Measurements from ENCODE around the gene SUPT7L.
A peak's percentile ranks its signal among the peaks of the same experiment; 100 is the strongest.

The SUPT7L gene, protein sequence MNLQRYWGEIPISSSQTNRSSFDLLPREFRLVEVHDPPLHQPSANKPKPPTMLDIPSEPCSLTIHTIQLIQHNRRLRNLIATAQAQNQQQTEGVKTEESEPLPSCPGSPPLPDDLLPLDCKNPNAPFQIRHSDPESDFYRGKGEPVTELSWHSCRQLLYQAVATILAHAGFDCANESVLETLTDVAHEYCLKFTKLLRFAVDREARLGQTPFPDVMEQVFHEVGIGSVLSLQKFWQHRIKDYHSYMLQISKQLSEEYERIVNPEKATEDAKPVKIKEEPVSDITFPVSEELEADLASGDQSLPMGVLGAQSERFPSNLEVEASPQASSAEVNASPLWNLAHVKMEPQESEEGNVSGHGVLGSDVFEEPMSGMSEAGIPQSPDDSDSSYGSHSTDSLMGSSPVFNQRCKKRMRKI

DNA sequence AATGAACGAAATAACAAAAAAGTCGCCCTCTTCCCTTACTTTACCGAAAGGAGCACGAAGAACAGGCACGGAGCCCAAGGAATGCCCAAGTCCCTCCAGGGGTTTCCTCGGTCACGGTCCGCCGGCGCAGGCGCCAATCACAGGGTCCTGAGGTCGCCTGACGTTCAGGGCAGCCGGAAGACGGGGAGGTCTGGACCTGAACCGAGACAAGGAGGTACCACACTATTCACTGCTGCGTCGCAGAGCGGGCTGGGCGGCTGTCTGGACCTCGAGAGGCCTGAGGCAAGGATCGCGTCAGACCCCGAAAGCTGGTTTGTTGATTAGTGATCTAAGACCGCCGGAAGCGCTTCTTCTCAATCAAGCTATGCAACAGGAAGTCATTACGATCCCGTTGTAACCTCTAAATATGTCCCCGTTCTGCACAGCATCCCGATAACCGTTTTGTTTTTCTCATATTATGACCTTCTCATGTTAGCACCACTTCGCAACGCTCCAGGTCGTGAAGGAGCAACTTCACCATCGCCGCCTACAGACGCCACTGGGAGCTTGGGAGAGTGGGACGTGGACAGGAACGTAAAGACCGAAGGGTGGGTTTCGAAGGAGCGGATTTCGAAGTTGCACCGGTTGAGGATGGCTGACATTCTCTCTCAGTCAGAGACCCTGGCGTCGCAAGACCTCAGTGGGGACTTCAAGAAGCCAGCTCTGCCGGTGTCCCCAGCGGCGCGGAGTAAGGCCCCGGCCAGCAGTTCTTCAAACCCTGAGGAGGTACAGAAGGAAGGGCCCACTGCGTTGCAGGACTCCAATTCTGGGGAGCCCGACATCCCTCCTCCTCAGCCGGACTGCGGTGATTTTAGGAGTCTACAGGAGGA lies at the start of gene SUPT7L, which contains the start of gene SLC4A1AP:
Gene SUPT7L, minus strand, starts transcription at position 330 of the 869 bp plus-strand sequence. CDS start 1,422 bp downstream, outside the sequence.
Gene SLC4A1AP, plus strand, starts transcription at position 605 of the 869 bp plus-strand sequence. Its CDS starts 26 bp downstream, at position 631.
- peak; percentile 93 for DNase-seq

DNA sequence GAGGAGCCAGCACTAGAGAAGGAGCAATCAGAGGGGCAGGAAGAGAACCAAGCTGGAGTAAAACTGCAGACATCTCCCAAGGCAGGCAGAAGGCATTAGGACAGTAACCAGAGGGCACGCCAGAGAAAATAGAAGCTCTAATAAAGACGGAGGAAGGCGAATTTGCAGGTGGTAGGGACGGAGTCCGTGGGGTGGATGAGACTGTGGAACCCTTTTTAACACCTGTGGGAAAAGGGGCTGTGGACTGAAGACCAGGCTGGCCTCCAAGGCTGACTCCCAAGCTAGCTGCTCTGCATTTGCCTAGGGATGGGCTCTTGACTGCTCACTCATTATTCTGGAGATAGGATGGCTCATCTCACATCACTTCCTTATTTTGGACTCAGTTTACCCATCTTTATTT lies 49.8 kb upstream of the SUPT7L start:
- DNase-seq, result no peak

DNA sequence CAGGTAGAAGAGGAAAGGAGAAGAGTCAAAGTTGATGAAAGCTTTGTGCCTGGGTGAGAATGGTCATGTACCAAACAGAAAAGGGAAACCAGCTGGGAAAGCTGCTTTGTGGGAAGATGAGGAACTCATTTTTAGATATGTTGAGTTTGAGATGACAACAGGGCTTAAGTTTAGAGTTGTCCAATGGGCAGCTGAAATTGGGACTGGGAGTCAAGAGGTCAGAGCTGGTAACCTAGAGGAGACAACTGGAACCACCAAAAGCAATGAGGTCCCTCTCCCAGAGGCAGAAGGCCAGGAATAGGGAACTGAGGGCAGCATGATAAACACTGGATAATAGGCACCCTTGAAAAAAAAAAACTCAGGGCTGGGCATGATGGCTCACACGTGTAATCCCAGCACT lies 49.1 kb upstream of the SUPT7L start:
- DNase-seq, result no peak

DNA sequence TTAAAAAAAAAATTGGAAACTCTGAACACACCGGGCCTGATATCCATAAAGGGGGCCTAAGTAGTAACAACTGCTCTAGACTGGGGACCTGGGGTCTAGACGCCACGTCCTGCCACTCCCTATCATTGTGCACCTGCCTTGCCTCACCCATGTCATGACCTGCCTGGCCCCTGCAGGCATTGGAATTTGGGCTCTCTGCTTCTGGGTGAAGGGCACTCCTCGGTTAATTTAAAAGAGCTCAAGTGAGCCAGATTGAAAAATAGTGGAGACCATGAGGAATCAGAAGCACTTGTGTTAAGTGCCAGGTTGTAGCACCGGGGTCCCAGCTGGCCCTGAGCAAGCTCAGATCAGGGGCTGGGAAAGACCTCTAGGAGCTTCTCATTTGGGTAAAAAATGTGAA lies 48.4 kb upstream of the SUPT7L start:
- no peak for DNase-seq

DNA sequence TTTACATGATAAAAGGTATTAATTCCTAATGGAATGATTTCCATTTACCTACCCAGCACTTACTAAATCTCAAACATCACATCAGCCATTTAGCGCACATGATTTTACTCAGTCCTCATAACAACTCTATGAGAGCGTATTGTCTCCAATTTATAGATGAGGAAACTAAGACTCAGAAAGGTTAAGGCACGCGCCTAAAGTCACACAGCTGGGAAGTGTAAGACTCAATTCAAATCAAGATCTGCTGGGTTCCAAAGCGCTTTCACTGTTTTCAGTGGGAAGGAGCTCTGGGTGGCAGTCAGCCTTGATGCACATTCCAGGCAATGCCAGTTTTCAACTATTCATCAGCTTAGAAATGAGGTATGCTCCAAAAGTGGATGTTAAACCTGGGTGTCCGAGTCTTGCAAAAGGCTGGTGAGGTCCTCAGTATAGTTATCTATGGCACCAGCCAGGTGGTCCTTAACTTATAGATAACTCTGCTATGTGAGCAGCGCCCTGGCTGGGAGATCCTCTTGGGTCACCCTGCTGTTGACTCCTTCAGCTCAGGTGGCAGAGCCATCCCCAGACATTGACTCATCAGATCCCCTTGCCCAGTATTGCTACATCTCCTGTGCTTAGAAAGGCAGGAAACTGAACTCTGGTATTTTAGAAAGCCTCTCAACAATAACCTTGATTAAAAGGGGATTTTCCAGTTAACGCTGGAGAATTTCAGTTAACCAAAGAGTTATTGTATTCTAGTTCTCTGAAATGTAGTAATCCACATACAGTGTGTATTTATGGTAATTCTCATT lies 47.4 kb upstream of the SUPT7L start:
- DNase-seq, result no peak

DNA sequence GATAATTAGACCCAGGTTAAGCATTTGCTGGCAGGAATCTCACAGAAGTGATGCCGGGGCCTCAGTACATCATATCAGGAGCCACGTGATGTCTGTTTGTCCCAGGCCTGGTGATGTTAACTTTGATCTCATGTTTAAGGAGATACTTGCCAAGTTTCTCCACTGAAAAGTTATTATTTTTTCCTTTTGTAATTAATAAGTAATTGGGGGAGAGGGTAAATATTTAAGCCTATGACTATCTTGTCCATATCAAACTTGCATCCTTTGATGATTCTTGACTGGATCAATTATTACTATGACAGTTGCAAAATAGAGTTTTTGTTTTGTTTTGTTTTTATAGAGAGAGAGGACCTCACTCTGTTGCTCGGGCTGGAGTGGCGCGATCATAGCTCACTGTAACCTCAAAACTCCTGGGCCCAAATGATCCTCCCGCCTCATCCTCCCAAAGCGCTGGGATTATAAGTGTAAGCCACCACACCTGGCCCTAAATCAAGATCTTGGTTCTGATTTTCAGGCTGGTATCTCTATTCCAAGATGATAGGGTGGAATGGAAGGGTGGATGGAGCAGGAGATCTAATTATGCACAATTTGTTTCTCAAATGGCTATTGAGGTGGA lies 46.7 kb upstream of the SUPT7L start:
- DNase-seq, result no peak

DNA sequence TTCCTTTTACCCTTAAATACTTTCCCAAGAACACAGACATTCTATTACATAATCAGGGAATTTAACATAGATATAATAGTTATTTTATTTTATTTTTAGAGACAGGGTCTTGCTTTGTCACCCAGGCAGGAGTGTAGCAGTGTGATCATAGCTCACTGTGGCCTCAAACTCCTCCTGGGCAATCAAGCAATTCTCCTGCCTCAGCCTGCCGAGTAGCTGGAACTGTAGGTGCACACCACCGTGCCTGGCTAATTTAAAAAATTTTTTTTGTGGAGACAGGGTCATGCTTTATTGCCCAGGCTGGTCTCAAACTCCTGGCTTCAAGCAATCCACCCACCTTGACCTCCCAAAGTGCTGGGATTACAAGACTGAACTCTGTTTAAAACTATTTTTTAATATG lies 45.9 kb upstream of the SUPT7L start:
- DNase-seq, result no peak

DNA sequence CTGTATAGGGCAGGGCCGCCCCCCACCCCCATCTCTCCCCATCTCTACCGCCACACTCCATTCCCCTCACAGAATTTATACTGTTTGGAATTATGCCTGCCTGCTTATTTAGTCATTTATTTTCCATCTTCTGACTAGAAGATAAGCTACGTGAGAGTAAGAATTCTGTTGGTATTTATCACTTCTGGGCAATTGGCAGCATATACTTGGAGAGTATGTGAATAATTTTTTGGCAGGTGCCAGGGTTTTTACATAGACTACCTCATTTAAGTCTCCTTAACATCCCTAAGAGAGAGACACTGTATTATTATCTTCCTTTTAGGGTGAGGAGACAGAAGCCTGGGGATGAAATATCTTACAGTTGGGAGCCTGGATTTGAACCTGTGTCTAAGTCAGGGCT lies 45.3 kb upstream of the SUPT7L start:
- DNase-seq, result no peak

DNA sequence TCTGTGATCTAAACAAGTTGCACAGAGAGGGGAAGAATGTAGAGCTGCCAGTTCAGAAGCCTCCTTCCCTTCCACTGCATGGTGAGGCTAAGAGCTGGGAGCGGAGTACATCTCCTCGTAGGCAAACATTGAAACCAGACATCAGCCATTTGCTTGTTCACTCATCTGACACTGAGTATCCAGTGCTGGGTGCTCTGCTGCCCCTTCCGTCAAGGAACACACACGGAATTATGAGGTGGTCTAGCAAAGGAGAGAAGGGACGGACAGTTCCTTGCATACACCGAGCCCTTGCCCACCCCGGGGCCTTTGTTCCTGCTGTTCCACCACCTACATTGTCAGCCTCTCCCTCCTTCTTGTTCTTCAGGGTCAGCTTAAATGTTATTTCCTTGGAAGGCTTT lies 44.8 kb upstream of the SUPT7L start:
- no peak for DNase-seq

DNA sequence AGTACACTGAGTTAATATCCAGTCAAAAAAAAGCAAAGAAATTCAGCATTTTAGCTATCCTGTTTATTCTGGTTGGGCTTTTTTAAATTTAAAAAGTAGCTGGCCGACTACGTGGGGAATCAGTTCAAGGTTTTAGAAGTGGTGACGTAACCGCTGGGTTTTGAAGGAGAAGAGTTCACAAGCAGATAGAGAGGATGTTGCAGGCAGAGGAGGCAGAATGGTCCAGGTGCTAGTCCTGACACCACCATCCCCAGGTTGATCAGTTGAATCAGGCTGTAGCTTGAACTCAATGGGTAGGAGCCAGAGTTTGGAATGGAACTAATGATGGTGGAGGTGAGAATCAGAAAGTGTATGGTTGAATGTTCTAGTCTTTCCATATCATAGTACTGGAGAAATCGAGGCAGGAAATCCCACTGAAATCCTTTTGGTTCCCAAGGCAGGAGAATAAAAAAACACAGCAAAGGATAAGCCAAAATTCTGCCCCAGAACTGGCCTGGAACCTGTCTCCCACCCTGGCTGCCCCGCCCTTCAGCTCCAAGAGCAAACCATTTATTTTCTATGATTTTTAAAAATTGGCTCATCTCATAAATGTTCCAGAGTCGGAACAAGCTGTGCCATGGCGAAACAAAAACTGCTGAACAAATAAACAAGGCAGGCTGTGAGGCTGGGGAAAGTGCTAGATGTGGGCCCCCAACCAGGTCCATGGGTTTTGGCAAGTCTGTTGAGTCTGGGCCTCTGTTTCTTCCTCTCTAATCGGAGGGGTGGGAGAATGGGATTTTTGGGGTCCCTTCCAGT lies 44.2 kb upstream of the SUPT7L start:
- no peak for DNase-seq

DNA sequence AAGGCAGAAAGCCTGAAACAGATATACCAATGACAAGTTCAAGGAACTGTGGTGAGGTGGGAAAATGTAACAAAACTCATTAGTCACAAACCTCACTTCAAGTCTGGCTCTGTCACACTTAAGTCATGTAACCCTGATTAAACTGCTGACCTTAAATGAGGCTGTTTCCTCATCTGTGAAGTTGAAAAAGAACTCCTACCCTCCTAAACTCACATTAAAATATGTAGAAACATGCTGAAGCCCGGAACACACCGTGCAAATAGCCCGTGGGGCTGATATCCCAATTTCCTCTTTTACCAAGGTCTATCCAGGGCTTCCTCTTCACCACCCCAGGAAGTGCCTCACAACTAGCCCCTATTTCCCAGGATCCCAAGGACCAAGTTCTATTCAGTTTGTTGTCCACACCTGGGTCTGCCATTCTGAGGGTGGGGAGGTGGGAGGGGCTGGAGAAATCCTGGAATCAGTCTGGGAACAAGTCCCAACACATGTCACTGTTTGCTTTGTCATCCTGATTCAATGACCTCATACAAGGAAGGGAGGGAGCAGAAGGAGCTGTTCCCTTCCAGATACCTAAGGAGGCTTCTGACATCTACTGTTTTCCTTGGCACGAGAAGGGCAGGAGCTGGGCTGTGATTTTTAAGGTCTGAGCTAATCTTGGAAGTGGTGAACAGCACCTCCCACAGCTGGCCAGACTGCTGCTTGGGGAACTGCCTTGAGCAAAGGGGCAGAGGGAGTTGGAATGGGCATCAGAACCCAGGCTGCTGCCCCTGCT lies 42.6 kb upstream of the SUPT7L start:
- DNase-seq, result no peak

DNA sequence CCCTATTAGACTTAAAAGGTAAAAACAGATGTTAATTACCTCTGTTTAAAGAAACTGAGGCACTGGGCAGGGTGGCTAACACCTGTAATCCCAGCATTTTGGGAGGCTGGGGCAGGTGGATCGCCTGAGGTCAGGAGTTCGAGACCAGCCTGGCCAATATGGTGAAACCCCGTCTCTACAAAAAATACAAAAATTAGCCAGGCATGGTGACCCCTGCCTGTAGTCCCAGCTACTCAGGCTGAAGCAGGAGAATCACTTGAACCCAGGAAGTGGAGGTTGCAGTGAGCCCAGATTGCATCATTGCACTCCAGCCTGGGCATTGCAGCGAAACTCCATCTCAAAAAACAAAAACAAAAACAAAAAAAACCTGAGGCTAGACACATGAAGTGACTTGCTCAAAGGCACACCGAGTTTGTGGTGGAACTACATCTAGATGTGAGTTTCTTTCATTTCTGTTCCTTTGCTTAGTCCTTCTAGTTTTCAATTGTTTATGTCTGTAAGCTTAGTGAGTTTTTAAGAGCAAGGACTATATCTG lies 41.0 kb upstream of the SUPT7L start:
- DNase-seq, result no peak

DNA sequence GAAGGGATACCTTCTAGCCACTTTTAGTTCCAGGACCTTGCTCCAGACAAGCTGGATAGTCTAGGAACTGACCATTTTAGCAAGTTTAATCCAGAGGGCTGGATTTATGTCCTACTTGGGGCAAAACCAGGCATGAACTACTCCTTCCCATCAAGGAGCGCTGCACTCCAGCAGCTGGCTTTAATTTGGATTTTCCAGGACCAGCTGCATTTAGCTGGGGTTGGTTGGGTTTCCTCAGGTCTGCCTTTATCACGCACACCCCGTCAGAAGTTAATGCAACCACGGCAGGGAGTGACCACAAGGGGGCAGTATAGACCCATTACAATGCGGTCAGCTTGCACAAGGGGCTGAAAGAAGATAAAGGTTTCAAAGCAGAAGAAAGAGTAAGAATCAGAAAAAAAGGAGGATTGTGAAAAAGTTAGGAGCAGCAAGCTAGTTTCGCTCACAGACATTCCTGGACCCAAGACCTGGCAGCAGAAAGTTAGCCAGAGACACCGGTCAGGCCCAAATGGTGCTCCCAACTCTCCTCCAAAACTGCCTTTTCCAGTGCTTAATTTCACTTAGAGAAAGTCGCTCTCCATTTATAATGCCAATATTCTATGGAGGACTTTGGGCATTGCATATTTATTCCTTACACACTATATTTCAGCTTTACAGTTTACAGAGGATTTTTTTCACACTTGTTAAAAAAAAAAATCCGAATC lies 40.4 kb upstream of the SUPT7L start:
- peak; percentile 88 for DNase-seq

DNA sequence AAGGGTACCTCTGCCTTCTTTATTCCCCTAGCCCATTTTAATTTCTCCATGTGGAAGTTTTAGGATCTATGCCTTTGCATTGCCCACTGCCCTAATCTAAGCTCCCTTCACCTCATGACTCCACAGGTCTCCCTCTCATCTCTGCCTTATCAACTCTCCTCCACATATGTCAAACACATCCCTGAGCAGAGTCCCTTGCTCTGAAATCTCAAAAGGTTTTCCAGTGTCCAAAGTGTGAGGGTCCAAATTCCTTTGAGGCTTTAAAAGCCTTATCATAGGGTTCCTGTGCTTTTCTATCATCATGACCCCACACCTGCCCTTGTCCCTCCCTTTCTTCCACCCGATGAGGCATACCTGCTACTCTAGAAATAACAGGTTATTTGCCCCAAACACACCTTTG lies 38.9 kb upstream of the SUPT7L start:
- no peak for DNase-seq

DNA sequence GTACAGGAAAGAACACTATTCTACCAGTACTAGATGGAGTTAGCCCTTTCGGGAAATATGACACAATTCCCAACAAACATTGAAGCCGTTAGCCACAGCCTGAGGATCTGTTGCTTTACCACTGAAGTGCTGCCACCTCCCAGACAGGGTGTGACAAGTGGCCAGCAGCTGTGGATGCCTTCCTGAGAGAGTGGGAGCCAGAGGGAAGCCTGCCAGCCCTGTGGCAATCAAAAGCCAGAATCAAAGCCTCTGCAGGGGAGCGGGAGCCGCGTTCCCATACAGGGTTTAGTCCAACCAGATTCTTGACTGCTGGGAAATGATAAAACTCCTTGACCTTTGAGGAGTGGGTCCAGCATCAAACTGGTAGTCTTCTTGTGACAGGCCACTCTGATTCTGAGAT lies 38.3 kb upstream of the SUPT7L start:
- no peak for DNase-seq

DNA sequence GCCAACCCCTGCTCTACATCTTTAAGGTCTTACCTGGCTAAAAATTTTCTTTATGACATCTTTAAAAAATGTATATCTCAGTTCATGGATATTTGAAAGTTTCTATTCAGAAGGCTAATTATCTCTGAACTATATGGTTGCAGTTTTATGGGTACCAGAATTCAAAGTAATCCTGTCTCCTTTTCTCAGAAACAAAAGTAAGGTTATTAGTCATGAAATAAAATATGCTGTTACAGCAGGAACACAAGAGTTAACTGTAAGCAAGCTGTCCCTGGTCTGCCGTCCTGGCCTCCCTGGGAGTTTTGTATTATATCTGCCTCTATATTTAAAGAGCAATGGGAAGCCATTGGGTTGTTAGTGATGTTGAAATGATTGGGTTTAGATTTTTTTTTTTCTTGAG lies 34.2 kb upstream of the SUPT7L start:
- DNase-seq, result no peak

DNA sequence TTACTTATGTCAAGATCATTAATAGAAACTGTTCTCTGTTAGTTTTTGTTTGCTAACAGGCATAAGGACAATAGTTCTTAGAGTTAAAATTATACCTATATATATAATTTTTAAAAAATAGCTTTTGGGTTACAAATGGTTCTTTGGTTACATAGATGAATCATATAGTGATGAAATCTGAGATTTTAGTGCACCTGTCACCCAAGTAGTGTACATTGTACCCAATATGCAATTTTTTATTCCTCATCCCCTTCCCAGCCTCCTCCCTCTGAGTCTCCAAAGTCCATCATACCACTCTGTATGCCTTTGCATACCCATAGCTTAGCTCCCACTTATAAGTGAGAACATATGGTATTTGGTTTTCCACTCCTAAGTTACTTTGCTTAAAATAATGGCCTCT lies 26.6 kb upstream of the SUPT7L start:
- DNase-seq, result no peak

DNA sequence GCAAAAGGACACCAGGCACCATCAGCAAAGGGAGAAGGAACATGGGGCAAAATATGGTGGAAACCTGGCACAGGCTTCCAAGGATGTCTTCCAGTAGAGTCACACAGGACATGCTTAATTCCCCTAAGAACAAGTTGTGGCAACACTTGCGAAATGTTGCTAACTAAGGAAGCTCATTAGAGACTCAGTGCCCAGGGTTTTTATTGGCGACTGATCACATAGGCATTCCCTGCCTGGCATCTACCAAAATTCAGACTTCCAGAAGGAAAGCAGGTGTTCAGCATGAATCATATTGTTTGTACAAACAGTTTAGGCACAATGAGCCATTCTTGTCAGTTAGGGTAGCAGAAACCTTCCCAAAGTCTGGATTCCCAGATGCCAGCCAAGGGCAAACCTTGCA lies 26.0 kb upstream of the SUPT7L start:
- no peak for DNase-seq

DNA sequence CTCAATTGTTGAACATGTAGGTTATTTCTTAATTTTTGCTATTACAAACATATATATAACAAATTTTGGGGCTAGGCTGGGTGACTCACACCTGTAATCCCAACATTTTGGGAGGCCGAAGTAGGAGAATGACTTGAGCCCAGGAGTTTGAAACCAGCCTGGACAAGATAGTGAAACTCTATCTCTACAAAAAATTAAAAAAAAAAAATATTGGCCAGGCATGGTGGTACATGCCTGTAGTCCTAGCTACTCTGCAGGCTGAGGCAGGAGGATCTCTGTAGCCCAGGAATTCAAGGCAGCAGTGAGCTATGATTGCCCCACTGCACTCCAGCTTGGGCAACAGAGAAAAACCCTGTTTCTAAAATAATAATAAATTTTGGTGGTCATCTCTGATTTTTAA lies 23.8 kb upstream of the SUPT7L start:
- no peak for DNase-seq

DNA sequence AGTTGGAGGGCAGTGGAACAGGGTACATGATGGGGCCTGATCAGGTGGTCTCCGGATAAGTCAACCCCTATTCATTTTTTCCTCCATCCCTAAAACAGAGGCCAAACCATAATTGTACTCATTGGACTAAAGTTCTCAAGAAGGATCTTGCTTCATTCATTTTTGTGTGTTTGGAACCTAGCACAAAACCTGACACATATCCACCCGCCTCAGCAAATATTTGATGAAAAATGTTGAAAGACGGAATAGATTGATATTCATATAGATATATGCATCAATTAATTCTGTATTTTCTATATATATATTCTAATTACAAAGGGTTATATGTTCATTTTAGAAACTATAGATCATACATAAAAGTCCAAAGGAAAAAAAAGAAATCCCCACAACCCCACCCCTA lies 22.2 kb upstream of the SUPT7L start:
- DNase-seq, result no peak
